ENCODE data around the gene ANKRD1.

Gene ANKRD1

GRCh38 chr10:90920986-90921666, at the start of gene ANKRD1:
Gene ANKRD1, minus strand, starts transcription at chr10:90921087. Its CDS starts 60 bp downstream, at chr10:90921027.
- no peaks in the 10 kb centered on the region for H3K79me2 ChIP-seq (ENCODE audit: insufficient read depth, low read length)
- TF ChIP-seq CTCF (IDR thresholded peaks at IDR 0.05; ENCODE audit: insufficient read depth, low read length, poor library complexity, severe bottlenecking): no peak
- no peaks in the 10 kb centered on the region for H4K20me1 ChIP-seq (ENCODE audit: low read depth, low read length)
- H3K4me2 ChIP-seq (ENCODE audit: low read depth, low read length, poor library complexity, severe bottlenecking): no peak within 1 kb of the TSS
- H3K9ac ChIP-seq (ENCODE audit: low read length): no peak within 1 kb of the TSS
- H3K27ac ChIP-seq (ENCODE audit: low read depth, low read length): no peak within 1 kb of the TSS
- no peaks in the 10 kb centered on the region for H3K36me3 ChIP-seq (ENCODE audit: low read length)
- no peak within 1 kb of the TSS for H2AFZ ChIP-seq (ENCODE audit: low read depth, low read length, severe bottlenecking)
- H3K9me3 ChIP-seq (ENCODE audit: insufficient read depth, low read length): no peaks in the 10 kb centered on the region
- no peaks in the 10 kb centered on the region for H3F3A ChIP-seq (ENCODE audit: insufficient read depth)
- H3K4me3 ChIP-seq (ENCODE audit: insufficient read depth, low read length, poor library complexity, severe bottlenecking): no peak within 1 kb of the TSS
- no peaks in the 10 kb centered on the region for H3K9me2 ChIP-seq (replicated peaks; ENCODE audit: insufficient read depth, low read length)
- H3K27me3 ChIP-seq (ENCODE audit: low read length): no peaks in the 10 kb centered on the region

- Histone ChIP-seq H3K4me3 (ENCODE audit: insufficient read depth, low read length, poor library complexity, severe bottlenecking) (no peak overlapping the region), H4K20me1 (ENCODE audit: low read depth, low read length) (no peaks in the 10 kb centered on the region), H3K79me2 (ENCODE audit: insufficient read depth, low read length) (no peaks in the 10 kb centered on the region), H3K27me3 (ENCODE audit: low read length) (no peaks in the 10 kb centered on the region), H3K9me2 (replicated peaks; ENCODE audit: insufficient read depth, low read length) (no peaks in the 10 kb centered on the region), H3K36me3 (ENCODE audit: low read length) (no peaks in the 10 kb centered on the region), H3K4me2 (ENCODE audit: low read depth, low read length, poor library complexity, severe bottlenecking) (no peak overlapping the region), H2AFZ (ENCODE audit: low read depth, low read length, severe bottlenecking) (no peak overlapping the region), H3K27ac (ENCODE audit: low read depth, low read length) (no peak overlapping the region), H3K9me3 (ENCODE audit: insufficient read depth, low read length) (no peaks in the 10 kb centered on the region), H3K9ac (ENCODE audit: low read length) (no peak overlapping the region), H3F3A (ENCODE audit: insufficient read depth) (no peaks in the 10 kb centered on the region)
- no peak for TF ChIP-seq CTCF (IDR thresholded peaks at IDR 0.05; ENCODE audit: insufficient read depth, low read length, poor library complexity, severe bottlenecking)
- no peak for TF ChIP-seq EZH2phosphoT487 (conservative IDR thresholded peaks at IDR 0.05; ENCODE audit: low read length)
Measured at GRCh38 chr10:90969947-90970673, 49.2 kb upstream of the ANKRD1 start.

- no peaks in the 10 kb centered on the region for H3F3A ChIP-seq (ENCODE audit: insufficient read depth)
- H4K20me1 ChIP-seq (ENCODE audit: low read depth, low read length): no peaks in the 10 kb centered on the region
- no peaks in the 10 kb centered on the region for H3K27me3 ChIP-seq (ENCODE audit: low read length)
- no peaks in the 10 kb centered on the region for H3K9me3 ChIP-seq (ENCODE audit: insufficient read depth, low read length)
- no peaks in the 10 kb centered on the region for H3K36me3 ChIP-seq (ENCODE audit: low read length)
- H3K9me2 ChIP-seq (replicated peaks; ENCODE audit: insufficient read depth, low read length): no peaks in the 10 kb centered on the region
- no peak overlapping the region for H3K4me3 ChIP-seq (ENCODE audit: insufficient read depth, low read length, poor library complexity, severe bottlenecking)
- H3K9ac ChIP-seq (ENCODE audit: low read length): no peak overlapping the region
- H2AFZ ChIP-seq (ENCODE audit: low read depth, low read length, severe bottlenecking): no peak overlapping the region
- H3K79me2 ChIP-seq (ENCODE audit: insufficient read depth, low read length): no peaks in the 10 kb centered on the region
- no peak for TF ChIP-seq EZH2phosphoT487 (conservative IDR thresholded peaks at IDR 0.05; ENCODE audit: low read length)
- TF ChIP-seq CTCF (IDR thresholded peaks at IDR 0.05; ENCODE audit: insufficient read depth, low read length, poor library complexity, severe bottlenecking): no peak
- H3K27ac ChIP-seq (ENCODE audit: low read depth, low read length): no peak overlapping the region
- H3K4me2 ChIP-seq (ENCODE audit: low read depth, low read length, poor library complexity, severe bottlenecking): no peak overlapping the region
Measured at GRCh38 chr10:90969121-90969534, 48.2 kb upstream of the ANKRD1 start.

All from SU-DHL-6 (cell line).